GM12878 (cell line): ENCODE results near the gene CDKN2B.

Source experiments
- PBX3 ChIP-seq: IDR thresholded peaks from 2 replicates; pipeline ENCODE4 v1.6.1; 2011; ENCODE audit warnings: mild to moderate bottlenecking, low read depth, low read length, moderate library complexity; ENCODE audit not compliant: insufficient replicate concordance
- SMARCA5 ChIP-seq: fragments of 450-650 bp; IDR thresholded peaks from 2 replicates; pipeline ENCODE4 v1.6.1; 2017; ENCODE audit warnings: mild to moderate bottlenecking
- STAT3 ChIP-seq: IDR thresholded peaks from 2 replicates; pipeline ENCODE4 v1.6.1; 2011; ENCODE audit warnings: low read depth, low read length, improper control_type of control experiment
- TF ChIP-seq, protein P1 (sequence below): IDR thresholded peaks from 2 replicates; pipeline ENCODE4 v1.6.1; 2012; ENCODE audit warnings: mild to moderate bottlenecking, low read depth, low read length

DNA sequence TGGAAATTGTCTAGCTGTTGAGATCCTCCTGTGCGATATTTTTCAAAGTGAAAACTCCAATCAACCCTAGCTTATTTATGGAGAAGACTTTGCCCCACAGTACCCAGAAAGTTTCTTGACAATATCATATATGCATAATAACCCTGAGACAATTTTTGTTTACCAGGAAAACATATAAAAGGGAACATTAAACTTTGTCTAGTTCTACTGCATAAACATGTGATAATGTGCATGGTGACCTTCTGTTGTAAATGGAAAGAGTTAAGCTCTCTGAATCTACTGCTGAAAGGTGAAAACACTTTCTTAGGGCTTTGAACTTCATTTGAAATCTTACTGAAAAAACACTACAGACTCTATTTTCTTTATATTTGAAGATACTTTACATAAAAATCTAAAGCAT, 32.2 kb upstream of the CDKN2B start:
- TF ChIP-seq STAT3 (no peak), PBX3 (no peak), SMARCA5 (no peak)
- TF ChIP-seq, protein P1, sequence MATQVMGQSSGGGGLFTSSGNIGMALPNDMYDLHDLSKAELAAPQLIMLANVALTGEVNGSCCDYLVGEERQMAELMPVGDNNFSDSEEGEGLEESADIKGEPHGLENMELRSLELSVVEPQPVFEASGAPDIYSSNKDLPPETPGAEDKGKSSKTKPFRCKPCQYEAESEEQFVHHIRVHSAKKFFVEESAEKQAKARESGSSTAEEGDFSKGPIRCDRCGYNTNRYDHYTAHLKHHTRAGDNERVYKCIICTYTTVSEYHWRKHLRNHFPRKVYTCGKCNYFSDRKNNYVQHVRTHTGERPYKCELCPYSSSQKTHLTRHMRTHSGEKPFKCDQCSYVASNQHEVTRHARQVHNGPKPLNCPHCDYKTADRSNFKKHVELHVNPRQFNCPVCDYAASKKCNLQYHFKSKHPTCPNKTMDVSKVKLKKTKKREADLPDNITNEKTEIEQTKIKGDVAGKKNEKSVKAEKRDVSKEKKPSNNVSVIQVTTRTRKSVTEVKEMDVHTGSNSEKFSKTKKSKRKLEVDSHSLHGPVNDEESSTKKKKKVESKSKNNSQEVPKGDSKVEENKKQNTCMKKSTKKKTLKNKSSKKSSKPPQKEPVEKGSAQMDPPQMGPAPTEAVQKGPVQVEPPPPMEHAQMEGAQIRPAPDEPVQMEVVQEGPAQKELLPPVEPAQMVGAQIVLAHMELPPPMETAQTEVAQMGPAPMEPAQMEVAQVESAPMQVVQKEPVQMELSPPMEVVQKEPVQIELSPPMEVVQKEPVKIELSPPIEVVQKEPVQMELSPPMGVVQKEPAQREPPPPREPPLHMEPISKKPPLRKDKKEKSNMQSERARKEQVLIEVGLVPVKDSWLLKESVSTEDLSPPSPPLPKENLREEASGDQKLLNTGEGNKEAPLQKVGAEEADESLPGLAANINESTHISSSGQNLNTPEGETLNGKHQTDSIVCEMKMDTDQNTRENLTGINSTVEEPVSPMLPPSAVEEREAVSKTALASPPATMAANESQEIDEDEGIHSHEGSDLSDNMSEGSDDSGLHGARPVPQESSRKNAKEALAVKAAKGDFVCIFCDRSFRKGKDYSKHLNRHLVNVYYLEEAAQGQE = no peak
